Activated gamma-delta T cell treated with anti-CD3 and anti-CD28 coated beads, Interleukin-2, amount 50 U/mL, for 16 hours (primary cell): Measurements from ENCODE around the gene CAMK2A.

Source experiments
- DNase-seq: peaks from one replicate; pipeline ENCODE4 v3.0.0-alpha.2; 2020; ENCODE audit warnings: low read depth

CAMK2A gene

DNA sequence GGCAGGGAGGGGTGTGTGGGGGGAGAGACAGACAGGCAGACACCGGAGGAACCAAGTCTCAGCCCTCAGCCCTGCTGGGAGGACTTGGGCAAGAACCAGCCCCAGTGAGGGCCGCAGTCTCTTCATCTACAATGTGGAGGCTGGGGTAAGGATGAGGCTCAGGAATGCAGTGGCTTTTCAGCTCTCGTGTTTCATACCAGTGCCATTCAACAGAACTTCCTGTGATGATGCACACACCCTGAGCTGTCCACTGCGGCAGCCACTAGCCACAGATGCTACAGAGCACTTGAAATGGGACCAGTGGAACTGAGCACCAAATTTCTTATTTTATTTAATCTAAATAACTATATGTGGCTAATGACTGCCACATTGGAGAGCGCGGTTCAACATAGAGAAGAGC, 10.7 kb downstream of the CAMK2A start:
- no peak for DNase-seq

DNA sequence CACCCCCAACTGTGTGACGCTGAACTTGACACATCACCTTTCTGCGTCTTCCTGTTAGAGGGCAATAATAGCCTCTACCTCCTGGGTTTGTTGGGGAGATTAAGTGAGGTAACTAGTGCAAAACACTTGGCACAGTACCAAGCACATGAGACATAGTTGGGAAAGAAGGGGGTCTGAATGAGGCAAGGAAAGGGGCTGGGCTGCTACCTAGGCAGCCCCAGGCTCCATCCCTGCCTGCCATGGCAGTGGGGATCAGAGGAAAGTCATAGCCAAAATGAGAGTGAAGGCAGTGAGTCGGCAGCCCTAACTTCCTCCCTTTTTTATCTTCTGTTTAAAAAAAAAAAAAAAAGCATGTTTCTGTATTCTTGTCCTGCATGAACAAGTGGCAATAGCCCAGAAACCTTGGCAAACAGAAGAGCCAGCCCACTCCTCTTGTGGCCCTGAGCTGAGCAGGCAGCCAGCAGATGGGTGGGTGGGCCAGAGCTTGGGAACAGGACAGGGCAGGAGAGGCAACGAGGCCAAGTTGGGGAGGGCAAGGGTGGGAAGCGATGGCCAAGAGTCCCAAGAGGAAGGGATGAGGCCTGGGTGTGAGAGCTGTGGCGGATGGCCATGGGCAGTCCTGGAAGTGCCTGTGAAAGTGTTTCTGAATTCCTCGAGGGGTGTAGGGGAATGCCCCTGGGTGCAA, 11.4 kb downstream of the CAMK2A start:
- no peak for DNase-seq

DNA sequence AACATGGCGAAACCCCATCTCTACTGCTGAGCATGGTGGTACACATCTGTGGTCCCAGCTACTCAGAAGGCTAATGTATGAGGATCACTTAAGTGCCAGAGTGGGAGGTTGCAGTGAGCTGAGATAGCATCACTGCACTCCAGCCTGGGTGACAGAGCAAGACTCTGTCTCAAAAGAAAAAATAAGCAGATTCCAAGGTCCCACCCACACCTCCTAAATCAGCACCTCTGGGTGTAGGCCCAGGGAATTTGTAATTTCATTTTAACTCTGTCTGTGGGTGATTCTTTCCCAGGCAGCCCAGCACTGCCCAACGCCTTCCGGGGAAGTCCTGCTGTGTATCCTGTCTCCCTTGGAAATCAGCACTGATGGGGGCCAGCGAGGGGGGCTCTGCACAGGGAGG, 12.5 kb downstream of the CAMK2A start:
- DNase-seq: no peak

DNA sequence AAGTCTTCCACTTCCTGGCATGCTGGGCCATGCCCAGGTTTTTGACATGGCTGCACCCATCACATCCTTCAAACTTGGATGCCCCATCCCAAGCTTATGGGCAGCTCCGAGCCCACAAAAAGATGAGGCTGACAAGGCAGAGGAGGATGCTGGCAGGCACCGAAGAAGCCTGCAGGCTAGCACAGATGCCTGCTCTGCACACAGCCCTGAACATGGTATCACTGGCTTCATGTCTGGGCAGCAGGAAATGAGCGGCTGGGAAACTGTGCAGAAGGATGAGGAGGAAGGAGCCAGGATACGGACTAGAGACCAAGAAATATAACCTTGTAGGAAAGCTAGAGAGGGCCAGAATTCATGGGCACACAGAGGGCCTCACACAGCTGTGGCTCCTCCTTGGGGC, 14.8 kb downstream of the CAMK2A start:
- no peak for DNase-seq

DNA sequence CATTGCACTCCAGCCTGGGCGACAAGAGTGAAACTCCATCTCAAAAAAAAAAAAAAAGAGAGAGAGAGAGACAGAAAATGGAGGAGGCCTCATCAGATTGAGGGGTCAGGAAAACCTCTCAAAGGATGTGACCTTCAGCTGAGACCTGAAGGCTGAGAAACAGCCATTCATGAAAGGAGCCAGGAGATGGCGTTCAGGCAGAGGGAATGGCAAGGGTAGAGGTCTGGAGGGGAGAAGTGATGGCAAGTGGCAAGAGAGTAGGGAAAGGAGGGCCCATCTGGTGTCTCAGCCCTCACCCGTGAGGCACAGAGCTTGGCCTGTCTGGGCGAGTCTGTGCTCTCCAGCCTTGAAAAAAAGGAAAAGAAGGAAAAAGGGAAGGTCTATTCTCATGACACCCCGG, 17.0 kb downstream of the CAMK2A start:
- DNase-seq: no peak

DNA sequence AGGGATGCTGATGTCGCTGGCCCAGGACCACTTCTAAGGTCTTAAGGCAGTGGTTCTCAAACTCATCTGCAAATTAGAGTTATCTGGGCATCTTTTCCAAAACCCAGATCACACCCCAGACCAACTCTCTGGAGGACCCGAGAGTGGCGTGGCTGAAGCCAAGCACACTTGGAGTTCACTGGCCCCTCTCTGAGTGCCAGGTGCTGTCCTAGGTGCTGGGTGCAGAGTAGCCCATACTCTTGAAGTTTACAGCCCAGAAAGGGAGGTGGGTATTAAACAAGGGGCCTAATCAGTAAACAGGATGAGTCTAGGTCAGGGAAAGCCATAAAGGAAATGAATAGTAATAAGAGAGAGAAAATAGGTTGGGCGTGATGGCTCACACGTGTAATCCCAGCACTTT, 17.6 kb downstream of the CAMK2A start:
- no peak for DNase-seq

DNA sequence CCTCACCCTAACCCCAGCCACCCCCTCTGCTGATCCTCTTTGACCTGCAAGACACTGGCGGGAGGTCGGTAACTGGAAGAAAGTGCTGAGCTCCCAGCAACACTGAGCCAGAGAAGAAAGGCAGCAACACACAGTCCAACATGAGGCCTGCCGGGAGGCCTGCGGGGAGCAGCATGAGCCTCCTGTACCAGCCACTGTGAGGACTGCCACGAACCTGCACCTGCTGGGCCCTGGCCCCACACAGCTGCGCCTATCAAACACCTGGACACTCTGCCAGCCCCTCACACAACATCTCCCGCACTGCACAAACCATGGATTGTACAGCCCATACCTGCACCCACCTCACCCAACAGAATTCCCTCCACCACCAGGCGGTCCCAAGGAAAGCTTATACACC, 18.3 kb downstream of the CAMK2A start:
- DNase-seq: no peak

DNA sequence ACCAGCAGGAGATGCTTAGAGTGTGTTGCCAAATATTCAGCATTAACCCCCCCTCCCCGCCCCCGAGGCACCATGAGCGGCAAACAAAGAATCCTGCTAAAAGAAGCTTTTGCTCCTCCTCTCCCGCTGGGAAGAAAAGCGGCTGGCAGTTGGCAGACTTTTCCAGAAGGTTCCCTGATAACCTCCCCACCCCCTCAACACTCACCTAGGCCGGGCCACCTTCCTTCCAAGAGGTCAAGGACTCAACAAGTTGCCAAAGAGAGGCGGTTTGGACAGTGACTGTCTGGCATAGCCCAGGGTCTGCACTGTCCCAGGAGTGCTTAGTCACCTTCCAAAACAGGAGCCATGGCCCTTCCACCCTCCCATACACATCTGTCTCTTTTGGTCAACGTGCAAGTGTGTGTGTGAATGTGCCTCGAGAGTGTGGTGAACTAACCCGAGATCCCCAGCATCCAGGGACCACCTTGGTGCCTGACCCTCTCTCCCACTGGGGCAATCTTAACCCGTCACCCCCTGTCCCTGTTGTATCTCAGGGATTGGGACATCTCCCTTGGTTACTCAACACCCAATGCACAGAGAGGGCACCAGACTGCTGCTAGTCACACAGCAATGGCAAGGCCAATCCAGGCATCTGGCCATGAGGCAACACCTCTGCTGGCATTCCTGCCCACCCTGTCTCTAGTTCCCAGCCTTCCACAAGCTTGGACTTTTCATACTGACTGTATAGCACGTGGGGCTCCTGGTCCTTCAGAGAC, 18.9 kb downstream of the CAMK2A start:
- no peak for DNase-seq

DNA sequence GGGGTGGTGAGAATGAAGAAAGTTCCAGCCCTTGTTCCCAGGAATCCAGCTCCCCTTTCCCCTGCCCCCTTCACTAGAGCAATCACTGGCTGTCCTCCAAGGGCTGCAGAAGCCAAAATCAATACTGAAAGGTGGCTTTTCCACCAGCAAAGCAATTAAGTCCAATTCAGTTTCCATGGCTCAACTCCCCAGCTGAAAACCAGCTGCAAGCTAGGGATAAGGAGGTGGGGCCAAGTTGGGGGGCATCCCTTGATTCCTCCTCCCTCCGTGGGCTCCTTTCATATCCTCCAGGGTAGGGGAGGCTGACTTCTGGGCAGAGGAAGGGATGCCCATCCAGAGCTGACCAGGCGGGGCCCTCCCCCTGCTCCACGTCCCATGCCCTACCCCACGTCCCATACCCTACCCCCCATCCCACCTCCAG, 22.7 kb downstream of the CAMK2A start:
- DNase-seq: no peak

DNA sequence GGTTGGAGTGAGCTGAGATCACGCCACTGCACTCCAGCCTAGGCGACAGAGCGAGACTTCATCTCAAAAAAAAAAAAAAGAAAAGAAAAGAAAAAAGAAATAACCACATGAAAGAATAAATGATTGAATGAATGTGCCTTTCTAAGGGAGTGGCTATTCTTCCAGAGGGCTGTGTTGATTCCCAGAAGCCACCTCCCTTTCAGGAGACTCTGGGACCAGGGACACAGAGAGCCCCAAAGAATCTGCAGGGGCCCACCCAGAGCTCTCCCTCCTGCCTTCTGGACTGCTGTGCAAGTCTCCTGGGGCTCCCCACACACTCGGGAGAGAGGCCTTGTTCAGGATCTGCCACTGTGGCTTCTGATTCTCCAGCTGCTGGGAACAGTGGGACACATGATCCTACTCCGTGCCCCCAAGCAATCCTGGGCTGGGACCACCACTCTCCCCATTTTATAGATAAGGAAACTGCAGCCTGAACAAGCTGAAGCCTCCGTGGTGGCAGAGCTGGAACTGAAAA, 23.6 kb downstream of the CAMK2A start:
- DNase-seq: no peak

DNA sequence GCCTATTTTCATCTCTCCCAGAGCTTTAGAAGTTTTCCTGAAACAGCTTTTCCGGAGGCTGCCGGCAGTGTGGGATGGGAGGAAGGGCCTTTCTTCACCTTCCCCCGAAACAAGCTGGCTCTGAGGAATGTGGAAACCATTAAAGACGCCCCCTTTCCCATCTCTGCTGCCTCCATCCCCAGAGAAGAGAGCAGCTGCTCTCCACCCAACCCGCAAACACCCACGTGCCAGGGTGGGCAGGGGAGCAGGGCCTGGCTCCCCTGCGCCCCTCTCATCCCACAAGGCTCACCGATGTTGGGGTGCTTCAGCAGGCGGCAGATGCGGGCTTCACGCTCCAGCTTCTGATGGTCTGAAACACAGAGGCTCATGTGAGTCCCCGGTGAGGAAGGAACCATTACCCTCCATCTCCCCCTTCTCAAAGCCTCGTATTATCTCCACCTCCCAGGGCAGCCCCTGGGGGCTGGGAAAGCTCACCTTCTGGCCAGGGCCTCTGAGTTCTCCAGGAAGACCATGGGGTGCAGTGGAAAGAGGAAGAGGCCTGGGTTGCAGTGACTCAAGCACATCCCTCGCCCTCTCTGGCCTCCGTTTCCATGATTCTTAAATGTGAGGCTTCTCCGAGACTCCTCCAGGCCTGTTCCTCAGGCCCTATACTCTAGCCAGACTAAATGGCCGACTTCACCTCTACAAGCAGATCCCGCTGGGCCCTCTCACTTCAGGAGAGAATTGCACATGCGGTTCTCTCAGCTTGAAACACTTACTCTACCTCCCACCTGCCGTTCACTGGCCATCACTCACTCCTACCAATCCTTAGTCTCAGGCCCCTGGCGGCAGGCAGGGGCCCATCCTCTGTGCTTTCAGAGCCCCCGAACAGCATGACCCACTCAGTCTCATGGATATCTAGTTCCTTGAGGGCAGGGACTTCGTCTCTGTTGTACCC, 24.6 kb downstream of the CAMK2A start:
- no peak for DNase-seq

DNA sequence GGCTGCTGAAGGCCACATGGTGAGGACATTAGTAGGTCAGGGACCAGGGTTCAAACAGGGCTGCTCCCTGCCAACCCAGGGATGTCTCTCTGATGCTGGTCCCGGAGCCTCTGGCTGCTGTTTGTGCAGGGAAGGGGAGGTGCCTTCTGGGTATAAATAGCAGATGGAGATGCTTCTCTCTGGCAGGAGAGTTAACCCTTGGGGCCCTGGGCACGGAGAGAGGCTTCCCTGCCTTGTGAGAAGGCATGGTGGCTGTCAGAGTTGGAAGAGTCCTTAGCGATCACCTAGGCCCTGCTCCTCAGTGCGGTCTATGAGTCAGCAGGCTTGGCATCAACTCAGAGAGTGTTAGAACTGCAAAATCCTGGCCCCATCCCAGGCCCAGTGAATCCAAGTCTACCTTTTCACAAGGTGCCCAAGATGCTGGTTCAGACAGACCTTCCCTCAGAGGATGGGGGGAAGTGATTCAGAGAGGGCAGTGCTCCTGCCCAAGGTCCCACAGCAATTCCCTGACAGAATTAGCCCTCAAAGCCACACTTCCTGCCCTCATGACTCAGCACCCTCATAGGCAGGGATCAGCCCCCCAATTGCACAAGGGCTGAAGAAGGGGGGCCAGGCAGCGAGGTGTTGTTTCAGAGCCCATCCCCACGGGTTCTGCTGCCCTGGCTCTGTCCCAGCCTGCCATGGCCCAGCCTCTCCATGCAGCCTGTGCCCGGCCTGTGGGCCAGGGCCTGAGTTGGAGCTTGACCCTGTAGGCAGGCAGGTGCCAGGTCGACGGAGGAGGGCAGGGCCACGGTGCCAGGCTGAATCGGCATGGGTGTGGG, 25.6 kb downstream of the CAMK2A start:
- DNase-seq: no peak

DNA sequence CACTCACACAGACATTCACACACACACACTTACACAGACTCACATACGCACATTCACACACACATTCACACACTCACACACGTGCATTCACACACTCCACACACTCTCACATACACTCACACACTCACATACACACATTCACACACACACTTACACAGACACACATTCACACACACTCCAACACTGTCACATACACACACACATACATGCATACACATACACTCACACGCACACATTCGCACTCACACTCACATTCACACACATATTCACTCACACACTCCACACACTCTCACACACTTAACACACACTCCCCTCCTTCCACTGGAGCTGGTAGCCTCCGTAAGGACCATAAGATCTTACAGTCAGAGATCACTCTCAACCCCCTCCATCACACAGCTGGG, 26.2 kb downstream of the CAMK2A start:
- no peak for DNase-seq

DNA sequence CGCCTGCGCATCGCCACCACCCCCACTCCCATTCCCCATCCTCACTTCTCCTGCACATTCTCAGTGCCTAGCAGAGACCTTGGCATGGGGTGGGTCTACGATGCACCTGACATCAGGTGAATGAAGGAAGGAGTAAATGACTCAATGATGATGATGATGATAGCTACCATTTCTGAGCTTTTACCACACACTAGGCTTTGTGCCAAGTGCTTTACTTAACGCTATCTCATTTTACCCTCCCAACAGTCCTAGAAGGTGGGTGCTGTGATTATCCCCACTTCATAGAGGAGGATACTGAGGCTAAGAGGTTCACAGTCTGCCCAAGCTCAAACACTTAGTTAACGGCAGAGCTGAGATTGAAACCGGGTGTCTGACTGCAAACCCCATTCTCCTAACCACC, 27.1 kb downstream of the CAMK2A start:
- no peak for DNase-seq

DNA sequence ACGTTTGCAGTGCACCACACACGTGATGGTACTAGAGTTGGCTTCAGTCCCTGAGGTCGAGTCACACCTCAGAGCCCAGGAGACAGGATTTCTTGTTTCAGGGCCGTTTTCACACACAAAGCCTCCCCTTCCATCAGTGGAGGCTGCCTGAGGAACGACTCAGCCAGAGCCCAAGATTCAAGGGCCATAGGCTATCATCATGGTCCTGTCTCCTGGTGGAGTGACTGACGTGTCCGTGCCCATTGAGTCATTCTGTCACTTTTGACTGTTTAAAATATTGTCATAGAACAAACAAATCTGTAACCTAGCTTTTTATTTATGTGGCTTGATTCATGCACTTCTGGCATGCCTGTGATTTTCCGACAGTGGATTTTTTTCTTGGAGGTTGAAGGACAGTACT, 28.3 kb downstream of the CAMK2A start:
- no peak for DNase-seq

DNA sequence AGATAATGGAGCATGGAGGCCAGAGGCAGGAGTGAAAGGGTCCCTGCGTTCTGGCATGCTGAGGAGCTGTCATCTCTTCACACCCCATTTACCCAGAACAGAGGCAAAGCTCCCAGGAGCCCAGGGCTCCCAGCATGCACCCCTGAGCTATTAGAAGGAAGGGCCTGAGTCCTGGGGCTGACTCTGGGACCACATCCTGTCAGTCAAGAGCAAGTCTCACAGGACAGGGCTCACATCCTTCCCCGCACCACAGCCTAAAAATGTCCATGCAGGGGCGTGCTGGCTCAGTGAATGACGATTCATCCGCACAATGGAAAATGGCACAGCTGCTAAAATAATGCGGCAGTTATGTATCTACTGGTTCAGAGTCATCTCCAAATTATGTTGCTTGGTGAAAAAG, 31.4 kb downstream of the CAMK2A start:
- DNase-seq: no peak

DNA sequence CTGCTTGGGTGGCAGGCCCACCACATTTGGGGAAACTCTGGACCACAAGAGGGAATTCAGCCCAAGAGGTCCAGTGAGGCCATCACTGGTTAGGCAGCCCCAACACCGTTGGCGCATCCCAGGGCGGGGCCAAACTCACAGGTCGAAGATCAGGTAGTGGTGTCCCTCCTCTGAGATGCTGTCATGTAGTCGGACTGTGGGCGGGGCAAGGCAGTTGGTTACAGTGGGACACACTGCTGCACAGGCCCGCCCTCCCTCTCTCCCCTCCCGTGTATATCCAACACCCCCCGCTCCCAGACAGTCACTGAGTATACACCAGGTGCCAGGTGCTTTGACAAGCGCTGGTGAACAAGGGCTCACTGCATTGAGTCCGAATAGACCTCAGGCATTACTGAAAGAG, 32.1 kb downstream of the CAMK2A start:
- no peak for DNase-seq

DNA sequence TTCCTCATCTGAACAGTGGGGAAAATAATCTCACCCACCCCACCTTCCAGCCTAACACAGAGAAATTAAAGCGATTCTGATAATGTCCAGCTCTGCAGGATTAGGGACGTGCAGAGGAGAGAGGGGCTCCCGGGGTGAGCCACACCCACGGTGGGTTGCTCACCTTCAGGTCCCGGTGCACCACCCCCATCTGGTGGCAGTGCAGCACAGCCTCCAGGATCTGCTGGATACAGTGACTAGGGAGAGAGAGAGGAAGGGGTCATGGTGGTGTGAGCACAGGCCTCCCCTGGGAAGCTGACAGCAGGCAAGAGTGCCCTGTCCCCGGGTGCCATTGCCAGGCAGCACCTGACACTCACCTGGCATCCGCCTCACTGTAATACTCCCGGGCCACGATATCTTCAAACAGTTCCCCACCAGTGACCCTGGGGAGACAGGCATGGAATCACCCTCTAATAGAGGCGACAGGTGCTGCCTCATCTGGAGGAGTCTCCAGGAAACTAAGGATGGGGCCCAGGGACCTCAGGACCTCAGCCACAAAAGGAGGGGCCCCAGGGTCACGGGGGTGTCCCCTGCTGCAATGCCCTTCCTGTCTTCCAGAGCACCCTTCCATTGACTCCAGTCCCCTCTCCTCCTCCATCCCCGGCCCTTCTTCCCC, 33.0 kb downstream of the CAMK2A start:
- DNase-seq: no peak

DNA sequence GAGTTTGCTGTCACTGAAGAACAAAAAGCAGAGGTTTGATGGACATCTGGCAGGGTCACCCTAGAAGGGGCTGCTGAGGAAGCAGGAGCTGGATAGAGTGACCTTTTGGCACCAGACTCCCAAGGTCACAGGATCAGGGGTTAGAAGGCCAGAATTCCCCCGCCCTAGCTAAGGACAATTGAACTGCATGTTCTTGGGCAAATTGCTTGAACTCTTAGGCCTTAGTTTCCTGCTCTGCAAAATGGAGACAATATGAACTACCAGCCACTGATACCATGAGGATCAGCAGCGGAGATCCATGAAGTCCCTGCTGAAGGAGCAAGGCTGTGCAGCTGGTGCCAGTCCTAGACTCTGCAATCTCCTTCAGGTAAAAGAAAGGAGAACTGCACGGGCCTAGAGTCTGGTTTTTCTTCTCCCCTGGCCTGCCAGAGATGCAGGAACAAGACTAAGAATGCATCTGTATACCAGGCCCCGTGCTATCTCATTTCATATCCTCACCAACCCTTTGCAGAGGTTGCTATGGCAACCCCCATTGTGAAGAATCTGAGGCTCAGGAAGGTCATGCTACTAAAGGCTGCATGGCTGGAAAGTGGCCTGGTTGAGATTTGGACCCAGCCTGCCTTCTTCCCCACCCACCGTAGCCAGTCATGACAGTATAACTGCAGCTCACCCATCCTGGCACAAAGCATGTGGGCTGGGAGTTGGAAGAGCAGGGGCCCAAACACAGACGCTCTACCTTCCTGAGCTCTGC, 33.7 kb downstream of the CAMK2A start:
- DNase-seq: no peak

DNA sequence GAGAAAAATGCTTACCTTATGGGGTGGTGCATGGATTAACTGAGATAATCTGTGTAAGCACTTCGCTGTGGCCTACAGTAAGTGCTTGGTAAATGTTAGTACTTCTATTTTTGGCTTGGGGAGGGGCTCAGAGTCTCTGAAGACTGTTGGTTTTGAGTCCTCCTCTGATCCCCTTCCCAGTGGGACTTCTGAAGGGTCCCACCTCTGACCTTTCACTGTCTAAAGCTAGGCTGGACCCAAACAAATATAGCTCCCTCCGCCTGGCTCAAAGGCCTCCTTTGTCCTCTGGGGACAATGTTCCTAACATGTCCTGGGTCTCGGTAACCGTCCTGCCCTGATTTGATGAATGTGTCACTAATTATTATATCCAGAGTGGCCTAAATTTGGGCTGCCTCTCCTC, 34.8 kb downstream of the CAMK2A start:
- DNase-seq: no peak
